GM12878 (cell line): ENCODE measurements around the gene TDRD9. TPM values are rescaled to one million over a fixed set of nuclear protein-coding genes. Genes with fewer than 3 reads are reported as not detected.
A peak's percentile ranks its signal among the peaks of the same experiment; 100 is the strongest.

Experiments used
- ATAC-seq: fragments of 200-7000 bp; cut with Tn5 transposase; 3 replicates; pipeline ENCODE4 v1.9.1; 2020; ENCODE audit warnings: mild to moderate bottlenecking, moderate library complexity
- BruUV-seq: library from RNA; stranded (reverse); fragments of 400-500 nt; replicated peaks from 2 replicates; lab custom pipeline; 2021; lab: Mats Ljungman, UMichigan
- CTCF ChIA-PET: fragments of 300-600 bp; sonication (Branson Sonifier 250); formaldehyde crosslinking; extraction: SDS; loops from one replicate; lab custom pipeline; 2021; ENCODE audit warnings: inconsistent platforms; lab: Yijun Ruan, JAX
- POLR2A ChIA-PET: fragments of 350-600 bp; formaldehyde crosslinking; extraction: SDS; loops from one replicate; lab custom pipeline; 2021; ENCODE audit warnings: inconsistent platforms; lab: Charles Lee
- RAD21 ChIA-PET: fragments of 300-600 bp; sonication (Branson Sonifier 250); formaldehyde crosslinking; loops from one replicate; lab custom pipeline; 2023; ENCODE audit warnings: antibody characterized with exemption; ENCODE audit not compliant: unreplicated experiment; lab: Charles Lee
- SMC1A ChIA-PET: fragments of 300-600 bp; sonication (Branson Sonifier 250); formaldehyde crosslinking; loops from one replicate; lab custom pipeline; 2023; ENCODE audit not compliant: unreplicated experiment, uncharacterized antibody; lab: Charles Lee
- DNase-seq: peaks from one replicate; pipeline ENCODE4 v3.0.0-alpha.2; 2011; ENCODE audit warnings: low read depth, low spot score
- FAIRE-seq: peaks from 3 replicates; lab custom pipeline; 2011; peaks lifted over from hg19 to GRCh38; lab: Jason Lieb, UNC
- H2AFZ ChIP-seq: 2 replicates; pipeline ENCODE4 v1.6.0; 2011; ENCODE audit warnings: low read depth, low read length, control low read depth; ENCODE audit not compliant: control insufficient read depth
- H3K27ac ChIP-seq: 2 replicates; pipeline ENCODE4 v1.5.1; 2011; ENCODE audit warnings: control low read depth; ENCODE audit not compliant: control insufficient read depth, insufficient read depth
- H3K27me3 ChIP-seq, 2 experiments: replicated peaks in 1 of 2; 2 replicates each; pipeline versions ENCODE4 v1.6.0 to v1.6.1; 2011; ENCODE audit warnings: low read length in 1 of 2; ENCODE audit not compliant: control insufficient read depth in 2 of 2, insufficient read depth in 2 of 2
- H3K36me3 ChIP-seq, 2 experiments: 2 replicates each; pipeline ENCODE4 v1.5.1; 2011; ENCODE audit warnings: low read length in 1 of 2; ENCODE audit not compliant: control insufficient read depth in 2 of 2, insufficient read depth in 2 of 2
- H3K4me1 ChIP-seq: 2 replicates; pipeline ENCODE4 v1.6.1; 2011; ENCODE audit warnings: mild to moderate bottlenecking, low read length, moderate library complexity, mixed read lengths; ENCODE audit not compliant: control insufficient read depth, insufficient read depth
- H3K4me2 ChIP-seq: 2 replicates; pipeline ENCODE4 v1.6.0; 2011; ENCODE audit warnings: control low read depth; ENCODE audit not compliant: control insufficient read depth, insufficient read depth
- H3K4me3 ChIP-seq: fragments of 200-600 bp; sonication (generic); 2 replicates; pipeline ENCODE4 v1.5.1; 2016
- H3K79me2 ChIP-seq: 2 replicates; pipeline ENCODE4 v1.6.0; 2011; ENCODE audit warnings: low read length; ENCODE audit not compliant: control insufficient read depth, insufficient read depth
- H3K9ac ChIP-seq: 2 replicates; pipeline ENCODE4 v1.8.0; 2011; ENCODE audit warnings: low read length, control low read depth, mixed read lengths; ENCODE audit not compliant: control insufficient read depth, insufficient read depth
- H3K9me3 ChIP-seq: replicated peaks from 3 replicates; pipeline ENCODE4 v1.5.1; 2011; ENCODE audit warnings: mild to moderate bottlenecking, low read length; ENCODE audit not compliant: control insufficient read depth, insufficient read depth
- H4K20me1 ChIP-seq: 2 replicates; pipeline ENCODE4 v1.6.0; 2011; ENCODE audit not compliant: control insufficient read depth, insufficient read depth
- CTCF ChIP-seq, 3 experiments: IDR thresholded peaks in 2 of 3; conservative IDR thresholded peaks in 1 of 3; 2 replicates each; pipeline ENCODE4 v1.5.1; 2011; ENCODE audit warnings: low read depth in 3 of 3, low read length in 3 of 3, mild to moderate bottlenecking in 3 of 3, control low read depth in 2 of 3, moderate library complexity in 2 of 3, inconsistent platforms in 1 of 3, mixed read lengths in 1 of 3; ENCODE audit not compliant: control insufficient read depth in 2 of 3, insufficient read depth in 1 of 3; ENCODE audit errors: extremely low read depth in 1 of 3
- RAD21 ChIP-seq: IDR thresholded peaks from 2 replicates; pipeline ENCODE4 v1.6.1; 2011; ENCODE audit warnings: mild to moderate bottlenecking, low read depth, low read length, moderate library complexity; ENCODE audit not compliant: insufficient read depth
- WGBS: methylation state at CpG from one replicate; pipeline ENCODE4 v1.1.6; 2016; ENCODE audit warnings: low lambda C conversion rate; ENCODE audit not compliant: insufficient replicate concordance, insufficient coverage; ENCODE audit errors: missing lambda C conversion rate; 5-methylcytosine and 5-hydroxymethylcytosine counted together
- in situ Hi-C: fragments of 300-500 bp; cut with MboI; formaldehyde crosslinking; loops from 9 replicates; pipeline ENCODE4 v1.14.3; 2018; ENCODE audit warnings: mixed read lengths
- intact Hi-C: fragments of 100-400 bp; cut with micrococcal nuclease; formaldehyde crosslinking; loops from one replicate; pipeline ENCODE4 v1.14.2; 2022; ENCODE audit not compliant: unreplicated experiment
- polyA plus RNA-seq, 11 experiments: library from polyadenylated mRNA; depleted of rRNA in 4 of 11; unstranded in 6 of 11; stranded (reverse) in 5 of 11; fragments of >200 nt; fragmentation: Nextera tagmentation in 4 of 11; fragmentation: Illumina TruSeq in 1 of 11; extraction: Ambion mirVana in 4 of 11; extraction: Trizol in 1 of 11; gene quantifications; 1 replicate in 1 of 11; 2 replicates in 10 of 11; pipeline versions ENCODE4 v1.2.1 to v1.2.3, GENCODE V29; 2011 to 2016; ENCODE audit warnings: inconsistent platforms in 2 of 11, missing spikeins in 2 of 11, low read depth in 1 of 11
- total RNA-seq, 4 experiments: library from RNA; depleted of rRNA in 3 of 4; stranded (reverse); fragments of >200 nt in 3 of 4; fragmentation: Illumina TruSeq in 1 of 4; extraction: Trizol in 1 of 4; gene quantifications; 2 replicates each; pipeline versions ENCODE4 v1.2.1 to v1.2.3, GENCODE V29; 2013 to 2021
- TF ChIP-seq, protein P1 (sequence below): fragments of 150-350 bp; IDR thresholded peaks from 2 replicates; pipeline ENCODE4 v1.6.1; 2014; ENCODE audit warnings: mild to moderate bottlenecking, low read depth, low read length

Gene TDRD9
- total and polyA plus RNA-seq, 10 of the 15 experiments (the other 5 are each of a cell fraction or from before 2014, with no cell fraction given), result 0.12 TPM; not detected in 9

DNA sequence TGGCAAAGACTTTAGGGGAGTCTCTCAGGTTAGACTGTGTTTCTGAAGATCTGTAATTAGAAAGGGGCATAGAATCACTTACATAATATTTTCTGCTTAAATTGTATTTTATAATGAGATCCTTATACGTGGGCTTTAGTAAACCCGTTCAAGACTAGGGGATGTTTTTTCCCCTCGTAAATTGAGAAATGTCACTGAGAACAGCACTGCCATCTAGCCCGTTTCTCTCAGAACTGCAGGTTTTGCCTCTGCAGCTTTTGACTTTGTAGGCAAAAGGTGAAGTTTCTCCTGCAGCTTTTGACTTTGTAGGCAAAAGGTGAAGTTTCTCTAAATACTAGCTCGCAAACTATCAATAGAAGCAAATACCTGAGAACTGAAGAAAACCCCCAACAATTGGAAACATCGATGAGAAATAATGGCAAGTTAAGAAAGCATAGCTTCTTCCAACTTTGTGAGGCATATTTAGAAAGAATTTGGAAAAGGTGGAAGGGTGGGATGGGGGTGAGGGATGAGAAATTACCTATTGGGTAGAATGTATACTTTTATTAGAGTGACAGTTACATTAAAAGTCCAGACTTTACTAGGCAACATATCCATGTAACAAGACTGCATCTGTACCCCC lies 147.4 kb downstream of the TDRD9 start:
- Histone ChIP-seq H3K36me3 (no peaks in the 10 kb centered on the region), H3K4me2 (no peak overlapping the region), H3K9ac (no peak overlapping the region), H3K79me2 (no peaks in the 10 kb centered on the region), H4K20me1 (no peaks in the 10 kb centered on the region)
- POLR2A ChIA-PET, result no interaction called here
- intact Hi-C loops, result loop anchor here (2.0 to 5.0 kb wide), 2 partner anchors 147 to 267 kb away; no protein-coding TSS in a partner anchor
- SMC1A ChIA-PET, result interaction anchor here (0.9 to 1.0 kb wide), 2 partner anchors 264 to 269 kb away, joined by 3 read pairs; no protein-coding TSS in a partner anchor
- CTCF ChIA-PET, result interaction anchor here (0.8 to 3.7 kb wide), 4 partner anchors 56 to 508 kb away, joined by 4 to 33 read pairs (median 14); no protein-coding TSS in a partner anchor
- FAIRE-seq (no peak), DNase-seq (no peak), ATAC-seq (no peak)
- no TSS peak for BruUV-seq
- TF ChIP-seq, protein P1, sequence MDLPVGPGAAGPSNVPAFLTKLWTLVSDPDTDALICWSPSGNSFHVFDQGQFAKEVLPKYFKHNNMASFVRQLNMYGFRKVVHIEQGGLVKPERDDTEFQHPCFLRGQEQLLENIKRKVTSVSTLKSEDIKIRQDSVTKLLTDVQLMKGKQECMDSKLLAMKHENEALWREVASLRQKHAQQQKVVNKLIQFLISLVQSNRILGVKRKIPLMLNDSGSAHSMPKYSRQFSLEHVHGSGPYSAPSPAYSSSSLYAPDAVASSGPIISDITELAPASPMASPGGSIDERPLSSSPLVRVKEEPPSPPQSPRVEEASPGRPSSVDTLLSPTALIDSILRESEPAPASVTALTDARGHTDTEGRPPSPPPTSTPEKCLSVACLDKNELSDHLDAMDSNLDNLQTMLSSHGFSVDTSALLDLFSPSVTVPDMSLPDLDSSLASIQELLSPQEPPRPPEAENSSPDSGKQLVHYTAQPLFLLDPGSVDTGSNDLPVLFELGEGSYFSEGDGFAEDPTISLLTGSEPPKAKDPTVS, result no peak
- TF ChIP-seq RAD21 (0 out of 2 replicates have a peak, but pooled peaks have one; percentile 11), CTCF (IDR thresholded peaks at IDR 0.05 in 2 of 3, conservative IDR thresholded peaks at IDR 0.05 in 1 of 3; ENCODE audit: control insufficient read depth in 2 of 3, extremely low read depth in 1 of 3, insufficient read depth in 1 of 3, low read depth in 3 of 3, low read length in 3 of 3) (peak; percentile 28 to 39 (median 31); a peak in 4 of 6 replicates)
- TF ChIP-seq, all 136 proteins: peak for 2
- 14% methylated on average over 6 of the region's 6 CpGs for WGBS
- RAD21 ChIA-PET, result interaction anchor here (1.0 kb wide), 1 partner anchor 267 kb away, joined by 5 read pairs; no protein-coding TSS in a partner anchor
- in situ Hi-C loops, result loop anchor here (5.0 kb wide), 2 partner anchors 62 to 487 kb away; partner anchors contain the start of gene KIF26A
- H3K27me3 ChIP-seq, result no peaks in the 10 kb centered on the region
- H3K27ac ChIP-seq, result no peak overlapping the region
- no peaks in the 10 kb centered on the region; the same call in 1 of the 2 replicates for H3K4me1 ChIP-seq
- H2AFZ ChIP-seq, result no peak overlapping the region
- no peak overlapping the region for H3K4me3 ChIP-seq
- H3K9me3 ChIP-seq, result peaks cover 2% of the 10 kb centered on the region; the same call in 1 of the 3 replicates
